Right renal cortex interstitium (tissue), 3 donors: Measurements from ENCODE around the gene TANGO2. TPM values are rescaled to one million over a fixed set of nuclear protein-coding genes. Genes with fewer than 3 reads are reported as not detected.

ENCODE experiments used
- DNase-seq, 3 donors: peaks; one replicate each; pipeline ENCODE4 v3.0.0-alpha.2; 2013; ENCODE audit warnings: low read depth in 3 of 3, low spot score in 2 of 3
- polyA plus RNA-seq, 3 donors: library from polyadenylated mRNA; unstranded; fragments of 120-200 nt; gene quantifications; one replicate each; pipeline ENCODE4 v1.2.1, GENCODE V29; 2013; ENCODE audit not compliant: insufficient read length in 3 of 3

The TANGO2 gene
- polyA plus RNA-seq, 3 donors: 9.3 to 12.0 (median 10.5) TPM

GRCh38 chr22:20096574-20097420, 75.9 kb downstream of the TANGO2 start:
- DNase-seq: no peak

GRCh38 chr22:20099099-20099711, 78.3 kb downstream of the TANGO2 start:
- DNase-seq: no peak

- no peak for DNase-seq
Observed at GRCh38 chr22:20101638-20102037, 80.7 kb downstream of the TANGO2 start.

GRCh38 chr22:20102203-20102780, 81.4 kb downstream of the TANGO2 start:
- no peak for DNase-seq

- DNase-seq: no peak
Observed at GRCh38 chr22:20105456-20106204, 84.7 kb downstream of the TANGO2 start.

GRCh38 chr22:20106205-20106848, 85.4 kb downstream of the TANGO2 start:
- no peak for DNase-seq

- no peak for DNase-seq
Observed at GRCh38 chr22:20106849-20107237, 85.9 kb downstream of the TANGO2 start.

GRCh38 chr22:20107471-20107901, 86.6 kb downstream of the TANGO2 start:
- DNase-seq: no peak

GRCh38 chr22:20107951-20108756, 87.2 kb downstream of the TANGO2 start:
- no peak for DNase-seq

- DNase-seq: no peak
Observed at GRCh38 chr22:20108757-20109230, 87.9 kb downstream of the TANGO2 start.

GRCh38 chr22:20109411-20110358, 88.8 kb downstream of the TANGO2 start:
- no peak for DNase-seq

GRCh38 chr22:20110359-20110985, 89.6 kb downstream of the TANGO2 start:
- no peak for DNase-seq

GRCh38 chr22:20111045-20111688, 90.3 kb downstream of the TANGO2 start:
- DNase-seq: no peak

GRCh38 chr22:20111689-20112622, 91.0 kb downstream of the TANGO2 start:
- no peak for DNase-seq

GRCh38 chr22:20112623-20113511, 92.0 kb downstream of the TANGO2 start:
- no peak for DNase-seq
